ENCODE results near the gene MDK.

DNA sequence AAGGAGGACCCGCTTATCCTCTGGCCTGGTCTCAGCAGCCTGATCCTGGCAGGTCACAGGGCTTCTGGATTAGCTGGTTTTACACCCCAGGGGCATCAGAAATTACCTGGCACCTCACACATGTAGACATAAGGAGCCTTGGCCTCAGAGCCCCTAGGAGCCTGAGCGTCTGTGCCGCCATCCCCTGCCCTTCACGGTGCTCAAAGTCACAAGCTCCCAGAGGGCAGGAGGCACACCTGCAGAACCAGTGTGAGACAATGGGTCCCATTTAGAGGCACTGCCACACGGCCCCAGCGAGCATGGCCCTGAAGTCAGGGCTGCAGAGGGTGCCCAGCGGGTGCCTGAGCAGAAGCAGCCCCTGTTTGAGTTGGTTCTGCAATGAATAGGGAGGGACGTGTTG lies 30.3 kb upstream of the MDK start:
- TF ChIP-seq ZNF589 (CRISPR knock-in tag; conservative IDR thresholded peaks at IDR 0.05) (no peak), EP300 (IDR thresholded peaks at IDR 0.05; ENCODE audit: low read depth in 2 of 2, low read length in 2 of 2) (no peak), EP300 (CRISPR knock-in tag; IDR thresholded peaks at IDR 0.05; ENCODE audit: borderline replicate concordance) (no peak), ZNF3 (CRISPR knock-in tag; IDR thresholded peaks at IDR 0.05) (no peak), SNAPC2 (CRISPR knock-in tag; IDR thresholded peaks at IDR 0.05) (no peak), ZNF317 (CRISPR knock-in tag; IDR thresholded peaks at IDR 0.05) (no peak), MAFK (conservative IDR thresholded peaks at IDR 0.05 in 1 of 2, IDR thresholded peaks at IDR 0.05 in 1 of 2; ENCODE audit: low read length in 2 of 2) (no peak), POLR2AphosphoS2 (IDR thresholded peaks at IDR 0.05; ENCODE audit: low read depth, low read length) (no peak)
- TF ChIP-seq, protein P1, sequence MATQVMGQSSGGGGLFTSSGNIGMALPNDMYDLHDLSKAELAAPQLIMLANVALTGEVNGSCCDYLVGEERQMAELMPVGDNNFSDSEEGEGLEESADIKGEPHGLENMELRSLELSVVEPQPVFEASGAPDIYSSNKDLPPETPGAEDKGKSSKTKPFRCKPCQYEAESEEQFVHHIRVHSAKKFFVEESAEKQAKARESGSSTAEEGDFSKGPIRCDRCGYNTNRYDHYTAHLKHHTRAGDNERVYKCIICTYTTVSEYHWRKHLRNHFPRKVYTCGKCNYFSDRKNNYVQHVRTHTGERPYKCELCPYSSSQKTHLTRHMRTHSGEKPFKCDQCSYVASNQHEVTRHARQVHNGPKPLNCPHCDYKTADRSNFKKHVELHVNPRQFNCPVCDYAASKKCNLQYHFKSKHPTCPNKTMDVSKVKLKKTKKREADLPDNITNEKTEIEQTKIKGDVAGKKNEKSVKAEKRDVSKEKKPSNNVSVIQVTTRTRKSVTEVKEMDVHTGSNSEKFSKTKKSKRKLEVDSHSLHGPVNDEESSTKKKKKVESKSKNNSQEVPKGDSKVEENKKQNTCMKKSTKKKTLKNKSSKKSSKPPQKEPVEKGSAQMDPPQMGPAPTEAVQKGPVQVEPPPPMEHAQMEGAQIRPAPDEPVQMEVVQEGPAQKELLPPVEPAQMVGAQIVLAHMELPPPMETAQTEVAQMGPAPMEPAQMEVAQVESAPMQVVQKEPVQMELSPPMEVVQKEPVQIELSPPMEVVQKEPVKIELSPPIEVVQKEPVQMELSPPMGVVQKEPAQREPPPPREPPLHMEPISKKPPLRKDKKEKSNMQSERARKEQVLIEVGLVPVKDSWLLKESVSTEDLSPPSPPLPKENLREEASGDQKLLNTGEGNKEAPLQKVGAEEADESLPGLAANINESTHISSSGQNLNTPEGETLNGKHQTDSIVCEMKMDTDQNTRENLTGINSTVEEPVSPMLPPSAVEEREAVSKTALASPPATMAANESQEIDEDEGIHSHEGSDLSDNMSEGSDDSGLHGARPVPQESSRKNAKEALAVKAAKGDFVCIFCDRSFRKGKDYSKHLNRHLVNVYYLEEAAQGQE (IDR thresholded peaks at IDR 0.05; ENCODE audit: borderline replicate concordance in 1 of 2, low read depth in 1 of 2, low read length in 2 of 2), result no peak
- TF ChIP-seq, protein P2, sequence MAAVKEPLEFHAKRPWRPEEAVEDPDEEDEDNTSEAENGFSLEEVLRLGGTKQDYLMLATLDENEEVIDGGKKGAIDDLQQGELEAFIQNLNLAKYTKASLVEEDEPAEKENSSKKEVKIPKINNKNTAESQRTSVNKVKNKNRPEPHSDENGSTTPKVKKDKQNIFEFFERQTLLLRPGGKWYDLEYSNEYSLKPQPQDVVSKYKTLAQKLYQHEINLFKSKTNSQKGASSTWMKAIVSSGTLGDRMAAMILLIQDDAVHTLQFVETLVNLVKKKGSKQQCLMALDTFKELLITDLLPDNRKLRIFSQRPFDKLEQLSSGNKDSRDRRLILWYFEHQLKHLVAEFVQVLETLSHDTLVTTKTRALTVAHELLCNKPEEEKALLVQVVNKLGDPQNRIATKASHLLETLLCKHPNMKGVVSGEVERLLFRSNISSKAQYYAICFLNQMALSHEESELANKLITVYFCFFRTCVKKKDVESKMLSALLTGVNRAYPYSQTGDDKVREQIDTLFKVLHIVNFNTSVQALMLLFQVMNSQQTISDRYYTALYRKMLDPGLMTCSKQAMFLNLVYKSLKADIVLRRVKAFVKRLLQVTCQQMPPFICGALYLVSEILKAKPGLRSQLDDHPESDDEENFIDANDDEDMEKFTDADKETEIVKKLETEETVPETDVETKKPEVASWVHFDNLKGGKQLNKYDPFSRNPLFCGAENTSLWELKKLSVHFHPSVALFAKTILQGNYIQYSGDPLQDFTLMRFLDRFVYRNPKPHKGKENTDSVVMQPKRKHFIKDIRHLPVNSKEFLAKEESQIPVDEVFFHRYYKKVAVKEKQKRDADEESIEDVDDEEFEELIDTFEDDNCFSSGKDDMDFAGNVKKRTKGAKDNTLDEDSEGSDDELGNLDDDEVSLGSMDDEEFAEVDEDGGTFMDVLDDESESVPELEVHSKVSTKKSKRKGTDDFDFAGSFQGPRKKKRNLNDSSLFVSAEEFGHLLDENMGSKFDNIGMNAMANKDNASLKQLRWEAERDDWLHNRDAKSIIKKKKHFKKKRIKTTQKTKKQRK (IDR thresholded peaks at IDR 0.05; ENCODE audit: low read length), result no peak
- TF ChIP-seq, protein P3, sequence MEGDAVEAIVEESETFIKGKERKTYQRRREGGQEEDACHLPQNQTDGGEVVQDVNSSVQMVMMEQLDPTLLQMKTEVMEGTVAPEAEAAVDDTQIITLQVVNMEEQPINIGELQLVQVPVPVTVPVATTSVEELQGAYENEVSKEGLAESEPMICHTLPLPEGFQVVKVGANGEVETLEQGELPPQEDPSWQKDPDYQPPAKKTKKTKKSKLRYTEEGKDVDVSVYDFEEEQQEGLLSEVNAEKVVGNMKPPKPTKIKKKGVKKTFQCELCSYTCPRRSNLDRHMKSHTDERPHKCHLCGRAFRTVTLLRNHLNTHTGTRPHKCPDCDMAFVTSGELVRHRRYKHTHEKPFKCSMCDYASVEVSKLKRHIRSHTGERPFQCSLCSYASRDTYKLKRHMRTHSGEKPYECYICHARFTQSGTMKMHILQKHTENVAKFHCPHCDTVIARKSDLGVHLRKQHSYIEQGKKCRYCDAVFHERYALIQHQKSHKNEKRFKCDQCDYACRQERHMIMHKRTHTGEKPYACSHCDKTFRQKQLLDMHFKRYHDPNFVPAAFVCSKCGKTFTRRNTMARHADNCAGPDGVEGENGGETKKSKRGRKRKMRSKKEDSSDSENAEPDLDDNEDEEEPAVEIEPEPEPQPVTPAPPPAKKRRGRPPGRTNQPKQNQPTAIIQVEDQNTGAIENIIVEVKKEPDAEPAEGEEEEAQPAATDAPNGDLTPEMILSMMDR (CRISPR knock-in tag; IDR thresholded peaks at IDR 0.05), result no peak
- TF ChIP-seq, protein P4, sequence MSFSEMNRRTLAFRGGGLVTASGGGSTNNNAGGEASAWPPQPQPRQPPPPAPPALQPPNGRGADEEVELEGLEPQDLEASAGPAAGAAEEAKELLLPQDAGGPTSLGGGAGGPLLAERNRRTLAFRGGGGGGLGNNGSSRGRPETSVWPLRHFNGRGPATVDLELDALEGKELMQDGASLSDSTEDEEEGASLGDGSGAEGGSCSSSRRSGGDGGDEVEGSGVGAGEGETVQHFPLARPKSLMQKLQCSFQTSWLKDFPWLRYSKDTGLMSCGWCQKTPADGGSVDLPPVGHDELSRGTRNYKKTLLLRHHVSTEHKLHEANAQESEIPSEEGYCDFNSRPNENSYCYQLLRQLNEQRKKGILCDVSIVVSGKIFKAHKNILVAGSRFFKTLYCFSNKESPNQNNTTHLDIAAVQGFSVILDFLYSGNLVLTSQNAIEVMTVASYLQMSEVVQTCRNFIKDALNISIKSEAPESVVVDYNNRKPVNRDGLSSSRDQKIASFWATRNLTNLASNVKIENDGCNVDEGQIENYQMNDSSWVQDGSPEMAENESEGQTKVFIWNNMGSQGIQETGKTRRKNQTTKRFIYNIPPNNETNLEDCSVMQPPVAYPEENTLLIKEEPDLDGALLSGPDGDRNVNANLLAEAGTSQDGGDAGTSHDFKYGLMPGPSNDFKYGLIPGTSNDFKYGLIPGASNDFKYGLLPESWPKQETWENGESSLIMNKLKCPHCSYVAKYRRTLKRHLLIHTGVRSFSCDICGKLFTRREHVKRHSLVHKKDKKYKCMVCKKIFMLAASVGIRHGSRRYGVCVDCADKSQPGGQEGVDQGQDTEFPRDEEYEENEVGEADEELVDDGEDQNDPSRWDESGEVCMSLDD (CRISPR knock-in tag; IDR thresholded peaks at IDR 0.05; ENCODE audit: borderline replicate concordance), result no peak
- TF ChIP-seq, protein P5, sequence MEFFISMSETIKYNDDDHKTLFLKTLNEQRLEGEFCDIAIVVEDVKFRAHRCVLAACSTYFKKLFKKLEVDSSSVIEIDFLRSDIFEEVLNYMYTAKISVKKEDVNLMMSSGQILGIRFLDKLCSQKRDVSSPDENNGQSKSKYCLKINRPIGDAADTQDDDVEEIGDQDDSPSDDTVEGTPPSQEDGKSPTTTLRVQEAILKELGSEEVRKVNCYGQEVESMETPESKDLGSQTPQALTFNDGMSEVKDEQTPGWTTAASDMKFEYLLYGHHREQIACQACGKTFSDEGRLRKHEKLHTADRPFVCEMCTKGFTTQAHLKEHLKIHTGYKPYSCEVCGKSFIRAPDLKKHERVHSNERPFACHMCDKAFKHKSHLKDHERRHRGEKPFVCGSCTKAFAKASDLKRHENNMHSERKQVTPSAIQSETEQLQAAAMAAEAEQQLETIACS (CRISPR knock-in tag; IDR thresholded peaks at IDR 0.05), result no peak

All from HepG2 (cell line).